ENCODE measurements around the gene ARFRP1. TPM values are rescaled to one million over a fixed set of nuclear protein-coding genes. Genes with fewer than 3 reads are reported as not detected.

The ARFRP1 gene
- total RNA-seq, 1 donor, result 21.7 TPM

- Histone ChIP-seq H3K4me2 (ENCODE audit: insufficient read depth, low read length) (no peak overlapping the region), H3K9me3 (ENCODE audit: low read depth, low read length) (no peaks in the 10 kb centered on the region), H3K36me3 (ENCODE audit: insufficient read depth, low read length) (peaks cover 26% of the 10 kb centered on the region), H3K4me1 (ENCODE audit: insufficient read depth, low read length) (peaks cover 16% of the 10 kb centered on the region), H4K20me1 (ENCODE audit: insufficient read depth, low read length) (no peaks in the 10 kb centered on the region), H3K27ac (ENCODE audit: low read depth, low read length) (no peak overlapping the region), H2AFZ (ENCODE audit: low read length) (no peak overlapping the region), H3K27me3 (ENCODE audit: insufficient read depth, low read length) (no peaks in the 10 kb centered on the region), H3K79me2 (ENCODE audit: insufficient read depth, low read length) (no peaks in the 10 kb centered on the region), H3K4me3 (ENCODE audit: insufficient read depth, low read length) (no peak overlapping the region)
- no peak for TF ChIP-seq CTCF (IDR thresholded peaks at IDR 0.05; ENCODE audit: extremely low read depth, low read depth, low read length)
- no peak for DNase-seq (ENCODE audit: insufficient read length, low spot score, missing footprints)
Observed at GRCh38 chr20:63680857-63681608, 26.7 kb downstream of the ARFRP1 start.

DNA sequence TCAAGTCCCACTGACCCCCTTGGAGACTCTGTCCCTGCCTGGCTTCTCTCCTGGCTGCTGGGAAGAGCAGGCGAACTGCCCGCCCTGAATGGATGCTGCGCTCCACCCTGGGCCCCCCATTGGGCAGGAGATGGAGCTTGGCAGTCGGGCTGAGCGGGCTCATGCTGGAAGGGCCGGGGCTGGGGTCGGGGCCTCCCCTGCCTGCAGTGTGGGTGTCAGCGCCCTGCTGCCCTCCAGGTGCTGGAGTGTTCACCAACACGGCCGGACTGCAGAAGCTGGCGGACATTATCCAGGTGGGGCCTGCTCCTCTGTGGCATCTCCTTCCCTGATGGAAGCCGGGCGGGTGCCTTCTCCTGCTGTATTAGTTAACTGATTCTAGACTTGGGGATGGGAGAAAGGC is 27.3 kb downstream of the ARFRP1 start:
- Histone ChIP-seq H3K36me3 (ENCODE audit: insufficient read depth, low read length) (peaks cover 27% of the 10 kb centered on the region), H3K27ac (ENCODE audit: low read depth, low read length) (no peak overlapping the region), H3K9me3 (ENCODE audit: low read depth, low read length) (no peaks in the 10 kb centered on the region), H3K4me2 (ENCODE audit: insufficient read depth, low read length) (no peak overlapping the region), H4K20me1 (ENCODE audit: insufficient read depth, low read length) (no peaks in the 10 kb centered on the region), H3K27me3 (ENCODE audit: insufficient read depth, low read length) (no peaks in the 10 kb centered on the region), H3K79me2 (ENCODE audit: insufficient read depth, low read length) (no peaks in the 10 kb centered on the region), H3K4me3 (ENCODE audit: insufficient read depth, low read length) (no peak overlapping the region), H2AFZ (ENCODE audit: low read length) (no peak overlapping the region), H3K4me1 (ENCODE audit: insufficient read depth, low read length) (peaks cover 16% of the 10 kb centered on the region)
- no peak for TF ChIP-seq CTCF (IDR thresholded peaks at IDR 0.05; ENCODE audit: extremely low read depth, low read depth, low read length)
- no peak for DNase-seq (ENCODE audit: insufficient read length, low spot score, missing footprints)

DNA sequence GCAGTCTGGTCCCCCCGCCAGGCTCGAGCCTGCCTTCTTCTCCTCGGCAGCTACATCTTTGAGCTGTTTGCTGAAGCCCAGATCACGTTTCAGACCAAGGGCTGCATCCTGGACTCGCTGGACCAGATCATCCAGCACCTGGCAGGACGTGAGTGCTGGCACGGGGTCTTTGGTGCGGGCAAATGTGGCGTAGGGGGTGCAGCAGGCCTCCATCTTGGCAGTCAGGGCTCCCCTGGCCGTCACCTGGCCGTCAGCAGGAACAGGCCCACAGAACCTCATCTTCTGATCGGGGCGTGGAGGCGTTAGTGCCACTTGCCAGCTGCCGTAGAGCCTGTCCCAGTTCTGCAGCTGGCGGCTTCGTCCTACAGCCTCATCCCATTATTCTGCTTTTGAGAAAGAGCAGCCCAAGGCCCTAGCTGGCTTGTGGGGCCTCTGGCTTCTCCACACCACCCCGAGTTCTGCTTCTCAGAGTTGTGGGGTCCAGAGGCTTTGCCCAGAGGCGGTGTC is 27.9 kb downstream of the ARFRP1 start:
- no peak for TF ChIP-seq CTCF (IDR thresholded peaks at IDR 0.05; ENCODE audit: extremely low read depth, low read depth, low read length)
- H3K27me3 ChIP-seq (ENCODE audit: insufficient read depth, low read length), result no peaks in the 10 kb centered on the region
- H3K4me2 ChIP-seq (ENCODE audit: insufficient read depth, low read length), result no peak overlapping the region
- no peak overlapping the region for H3K4me3 ChIP-seq (ENCODE audit: insufficient read depth, low read length)
- no peaks in the 10 kb centered on the region for H4K20me1 ChIP-seq (ENCODE audit: insufficient read depth, low read length)
- H3K27ac ChIP-seq (ENCODE audit: low read depth, low read length), result no peak overlapping the region
- peaks cover 32% of the 10 kb centered on the region for H3K36me3 ChIP-seq (ENCODE audit: insufficient read depth, low read length)
- H2AFZ ChIP-seq (ENCODE audit: low read length), result no peak overlapping the region
- DNase-seq (ENCODE audit: insufficient read length, low spot score, missing footprints), result no peak
- no peaks in the 10 kb centered on the region for H3K79me2 ChIP-seq (ENCODE audit: insufficient read depth, low read length)
- no peaks in the 10 kb centered on the region for H3K9me3 ChIP-seq (ENCODE audit: low read depth, low read length)
- peaks cover 16% of the 10 kb centered on the region for H3K4me1 ChIP-seq (ENCODE audit: insufficient read depth, low read length)

DNA sequence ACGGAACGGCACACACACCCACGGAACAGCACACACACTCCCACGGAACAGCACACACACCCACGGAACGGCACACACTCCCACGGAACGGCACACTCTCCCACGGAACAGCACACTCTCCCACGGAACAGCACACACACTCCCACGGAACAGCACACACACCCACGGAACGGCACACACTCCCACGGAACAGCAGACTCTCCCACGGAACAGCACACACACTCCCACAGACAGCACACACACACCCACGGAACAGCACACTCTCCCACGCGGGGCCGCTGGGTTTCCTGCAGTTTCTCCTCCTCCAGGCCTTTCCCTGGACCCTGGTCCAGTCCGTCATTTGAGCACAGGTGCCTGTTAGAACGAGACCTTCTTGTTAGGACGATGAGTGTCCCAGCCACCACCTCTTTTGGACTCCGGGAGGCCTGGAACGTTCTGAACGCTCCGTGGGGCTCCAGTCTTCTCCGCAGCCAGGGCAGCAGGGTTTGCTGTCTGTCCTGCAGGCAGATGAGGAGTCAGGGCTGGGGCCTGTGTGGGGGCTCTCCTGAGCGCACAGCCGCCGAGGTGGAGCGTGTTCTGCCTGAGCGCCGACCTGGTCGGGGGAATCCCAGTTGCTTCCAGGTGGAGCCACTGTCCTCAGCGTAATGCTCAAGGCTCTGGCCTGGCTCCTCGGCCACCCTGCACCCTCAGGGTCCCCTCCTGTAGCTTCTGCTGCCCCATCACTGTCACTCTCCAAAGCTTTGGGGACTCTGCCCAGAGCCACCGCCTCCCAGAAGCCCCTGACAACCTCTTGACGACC is 28.9 kb downstream of the ARFRP1 start:
- no peaks in the 10 kb centered on the region for H3K9me3 ChIP-seq (ENCODE audit: low read depth, low read length)
- no peak for TF ChIP-seq CTCF (IDR thresholded peaks at IDR 0.05; ENCODE audit: extremely low read depth, low read depth, low read length)
- H3K4me1 ChIP-seq (ENCODE audit: insufficient read depth, low read length), result peaks cover 16% of the 10 kb centered on the region
- H3K27me3 ChIP-seq (ENCODE audit: insufficient read depth, low read length), result no peaks in the 10 kb centered on the region
- no peaks in the 10 kb centered on the region for H4K20me1 ChIP-seq (ENCODE audit: insufficient read depth, low read length)
- peaks cover 41% of the 10 kb centered on the region for H3K36me3 ChIP-seq (ENCODE audit: insufficient read depth, low read length)
- H3K4me2 ChIP-seq (ENCODE audit: insufficient read depth, low read length), result no peak overlapping the region
- DNase-seq (ENCODE audit: insufficient read length, low spot score, missing footprints), result no peak
- H2AFZ ChIP-seq (ENCODE audit: low read length), result no peak overlapping the region
- H3K27ac ChIP-seq (ENCODE audit: low read depth, low read length), result no peak overlapping the region
- no peak overlapping the region for H3K4me3 ChIP-seq (ENCODE audit: insufficient read depth, low read length)
- H3K79me2 ChIP-seq (ENCODE audit: insufficient read depth, low read length), result no peaks in the 10 kb centered on the region
